GM12878 (cell line): ENCODE results near the gene GRIK5. TPM values are rescaled to one million over a fixed set of nuclear protein-coding genes. Genes with fewer than 3 reads are reported as not detected.

ENCODE experiments used
- ATAC-seq: fragments of 200-7000 bp; cut with Tn5 transposase; 3 replicates; pipeline ENCODE4 v1.9.1; 2020; ENCODE audit warnings: mild to moderate bottlenecking, moderate library complexity
- BruUV-seq: library from RNA; stranded (reverse); fragments of 400-500 nt; replicated peaks from 2 replicates; lab custom pipeline; 2021; lab: Mats Ljungman, UMichigan
- CTCF ChIA-PET: fragments of 300-600 bp; sonication (Branson Sonifier 250); formaldehyde crosslinking; extraction: SDS; loops from one replicate; lab custom pipeline; 2021; ENCODE audit warnings: inconsistent platforms; lab: Yijun Ruan, JAX
- POLR2A ChIA-PET: fragments of 350-600 bp; formaldehyde crosslinking; extraction: SDS; loops from one replicate; lab custom pipeline; 2021; ENCODE audit warnings: inconsistent platforms; lab: Charles Lee
- RAD21 ChIA-PET: fragments of 300-600 bp; sonication (Branson Sonifier 250); formaldehyde crosslinking; loops from one replicate; lab custom pipeline; 2023; ENCODE audit warnings: antibody characterized with exemption; ENCODE audit not compliant: unreplicated experiment; lab: Charles Lee
- SMC1A ChIA-PET: fragments of 300-600 bp; sonication (Branson Sonifier 250); formaldehyde crosslinking; loops from one replicate; lab custom pipeline; 2023; ENCODE audit not compliant: unreplicated experiment, uncharacterized antibody; lab: Charles Lee
- DNase-seq: peaks from one replicate; pipeline ENCODE4 v3.0.0-alpha.2; 2011; ENCODE audit warnings: low read depth, low spot score
- FAIRE-seq: peaks from 3 replicates; lab custom pipeline; 2011; peaks lifted over from hg19 to GRCh38; lab: Jason Lieb, UNC
- H2AFZ ChIP-seq: 2 replicates; pipeline ENCODE4 v1.6.0; 2011; ENCODE audit warnings: low read depth, low read length, control low read depth; ENCODE audit not compliant: control insufficient read depth
- H3K27ac ChIP-seq: 2 replicates; pipeline ENCODE4 v1.5.1; 2011; ENCODE audit warnings: control low read depth; ENCODE audit not compliant: control insufficient read depth, insufficient read depth
- H3K27me3 ChIP-seq, 2 experiments: replicated peaks in 1 of 2; 2 replicates each; pipeline versions ENCODE4 v1.6.0 to v1.6.1; 2011; ENCODE audit warnings: low read length in 1 of 2; ENCODE audit not compliant: control insufficient read depth in 2 of 2, insufficient read depth in 2 of 2
- H3K36me3 ChIP-seq, 2 experiments: 2 replicates each; pipeline ENCODE4 v1.5.1; 2011; ENCODE audit warnings: low read length in 1 of 2; ENCODE audit not compliant: control insufficient read depth in 2 of 2, insufficient read depth in 2 of 2
- H3K4me1 ChIP-seq: 2 replicates; pipeline ENCODE4 v1.6.1; 2011; ENCODE audit warnings: mild to moderate bottlenecking, low read length, moderate library complexity, mixed read lengths; ENCODE audit not compliant: control insufficient read depth, insufficient read depth
- H3K4me2 ChIP-seq: 2 replicates; pipeline ENCODE4 v1.6.0; 2011; ENCODE audit warnings: control low read depth; ENCODE audit not compliant: control insufficient read depth, insufficient read depth
- H3K4me3 ChIP-seq: fragments of 200-600 bp; sonication (generic); 2 replicates; pipeline ENCODE4 v1.5.1; 2016
- H3K79me2 ChIP-seq: 2 replicates; pipeline ENCODE4 v1.6.0; 2011; ENCODE audit warnings: low read length; ENCODE audit not compliant: control insufficient read depth, insufficient read depth
- H3K9ac ChIP-seq: 2 replicates; pipeline ENCODE4 v1.8.0; 2011; ENCODE audit warnings: low read length, control low read depth, mixed read lengths; ENCODE audit not compliant: control insufficient read depth, insufficient read depth
- H3K9me3 ChIP-seq: replicated peaks from 3 replicates; pipeline ENCODE4 v1.5.1; 2011; ENCODE audit warnings: mild to moderate bottlenecking, low read length; ENCODE audit not compliant: control insufficient read depth, insufficient read depth
- H4K20me1 ChIP-seq: 2 replicates; pipeline ENCODE4 v1.6.0; 2011; ENCODE audit not compliant: control insufficient read depth, insufficient read depth
- ATF2 ChIP-seq: IDR thresholded peaks from 2 replicates; pipeline ENCODE4 v1.6.1; 2012; ENCODE audit warnings: low read length, inconsistent platforms
- FOS ChIP-seq: IDR thresholded peaks from 3 replicates; pipeline ENCODE4 v1.6.1; 2011; ENCODE audit warnings: borderline replicate concordance; ENCODE audit not compliant: insufficient read length; ENCODE audit errors: extremely low read depth
- HCFC1 ChIP-seq: fragments of 150-350 bp; IDR thresholded peaks from 2 replicates; pipeline ENCODE4 v1.6.1; 2014; ENCODE audit warnings: low read length
- MEF2A ChIP-seq: IDR thresholded peaks from 2 replicates; pipeline ENCODE4 v1.6.1; 2011; ENCODE audit warnings: low read depth, mild to moderate bottlenecking, low read length, moderate library complexity; ENCODE audit not compliant: insufficient read depth
- NBN ChIP-seq: fragments of 450-650 bp; IDR thresholded peaks from 2 replicates; pipeline ENCODE4 v1.6.1; 2016
- NR2C2 ChIP-seq: IDR thresholded peaks from 2 replicates; pipeline ENCODE4 v1.6.1; 2011; ENCODE audit warnings: borderline replicate concordance, low read depth; ENCODE audit not compliant: control insufficient read depth, insufficient read length
- SIN3A ChIP-seq: IDR thresholded peaks from 2 replicates; pipeline ENCODE4 v1.6.1; 2012; ENCODE audit warnings: low read depth, low read length, improper control_type of control experiment
- SMAD1 ChIP-seq: fragments of 450-650 bp; IDR thresholded peaks from 2 replicates; pipeline ENCODE4 v1.6.1; 2018; ENCODE audit warnings: mild to moderate bottlenecking, low read depth; ENCODE audit not compliant: partially characterized antibody
- TARDBP ChIP-seq: IDR thresholded peaks from 2 replicates; pipeline ENCODE4 v1.6.1; 2016; ENCODE audit warnings: borderline replicate concordance
- WGBS: methylation state at CpG from one replicate; pipeline ENCODE4 v1.1.6; 2016; ENCODE audit warnings: low lambda C conversion rate; ENCODE audit not compliant: insufficient replicate concordance, insufficient coverage; ENCODE audit errors: missing lambda C conversion rate; 5-methylcytosine and 5-hydroxymethylcytosine counted together
- in situ Hi-C: fragments of 300-500 bp; cut with MboI; formaldehyde crosslinking; loops from 9 replicates; pipeline ENCODE4 v1.14.3; 2018; ENCODE audit warnings: mixed read lengths
- intact Hi-C: fragments of 100-400 bp; cut with micrococcal nuclease; formaldehyde crosslinking; loops from one replicate; pipeline ENCODE4 v1.14.2; 2022; ENCODE audit not compliant: unreplicated experiment
- polyA plus RNA-seq, 11 experiments: library from polyadenylated mRNA; depleted of rRNA in 4 of 11; unstranded in 6 of 11; stranded (reverse) in 5 of 11; fragments of >200 nt; fragmentation: Nextera tagmentation in 4 of 11; fragmentation: Illumina TruSeq in 1 of 11; extraction: Ambion mirVana in 4 of 11; extraction: Trizol in 1 of 11; gene quantifications; 1 replicate in 1 of 11; 2 replicates in 10 of 11; pipeline versions ENCODE4 v1.2.1 to v1.2.3, GENCODE V29; 2011 to 2016; ENCODE audit warnings: inconsistent platforms in 2 of 11, missing spikeins in 2 of 11, low read depth in 1 of 11
- total RNA-seq, 4 experiments: library from RNA; depleted of rRNA in 3 of 4; stranded (reverse); fragments of >200 nt in 3 of 4; fragmentation: Illumina TruSeq in 1 of 4; extraction: Trizol in 1 of 4; gene quantifications; 2 replicates each; pipeline versions ENCODE4 v1.2.1 to v1.2.3, GENCODE V29; 2013 to 2021
- TF ChIP-seq, protein P1 (sequence below): IDR thresholded peaks from 2 replicates; pipeline ENCODE4 v1.6.1; 2011; ENCODE audit warnings: borderline replicate concordance, low read depth, mild to moderate bottlenecking, moderate library complexity, mixed read lengths, low read length; ENCODE audit not compliant: insufficient read depth; ENCODE audit errors: extremely low read length
- TF ChIP-seq, protein P2 (sequence below): IDR thresholded peaks from 2 replicates; pipeline ENCODE4 v1.6.1; 2011; ENCODE audit warnings: low read depth, low read length, improper control_type of control experiment, borderline replicate concordance
- TF ChIP-seq, protein P3 (sequence below): IDR thresholded peaks from 2 replicates; pipeline ENCODE4 v1.6.1; 2011; ENCODE audit warnings: borderline replicate concordance, low read depth, mild to moderate bottlenecking, moderate library complexity, low read length; ENCODE audit not compliant: insufficient read depth, poor library complexity, severe bottlenecking

The GRIK5 gene
- total and polyA plus RNA-seq, 10 of the 15 experiments (the other 5 are each of a cell fraction or from before 2014, with no cell fraction given) = 0.03 to 0.23 (median 0.07) TPM; not detected in 3

GRCh38 chr19:41971363-41971762 lies 98.6 kb downstream of the GRIK5 start:
- Histone ChIP-seq H2AFZ (no peak overlapping the region), H3K27ac (no peak overlapping the region), H3K79me2 (no peaks in the 10 kb centered on the region), H4K20me1 (no peaks in the 10 kb centered on the region), H3K4me1 (no peaks in the 10 kb centered on the region), H3K27me3 (no peaks in the 10 kb centered on the region; a peak in 3 of 4 replicates), H3K9ac (no peak overlapping the region), H3K4me3 (no peak overlapping the region), H3K36me3 (no peaks in the 10 kb centered on the region), H3K9me3 (no peaks in the 10 kb centered on the region), H3K4me2 (no peak overlapping the region)
- RAD21 ChIA-PET = no interaction called here
- CTCF ChIA-PET = no interaction called here
- in situ Hi-C loops (no loop called here), intact Hi-C loops (no loop called here)
- no peak for FAIRE-seq
- WGBS = 44% methylated on average over 11 of the region's 11 CpGs
- BruUV-seq = no TSS peak
- SMC1A ChIA-PET = no interaction called here
- DNase-seq = no peak
- TF ChIP-seq, protein P1, sequence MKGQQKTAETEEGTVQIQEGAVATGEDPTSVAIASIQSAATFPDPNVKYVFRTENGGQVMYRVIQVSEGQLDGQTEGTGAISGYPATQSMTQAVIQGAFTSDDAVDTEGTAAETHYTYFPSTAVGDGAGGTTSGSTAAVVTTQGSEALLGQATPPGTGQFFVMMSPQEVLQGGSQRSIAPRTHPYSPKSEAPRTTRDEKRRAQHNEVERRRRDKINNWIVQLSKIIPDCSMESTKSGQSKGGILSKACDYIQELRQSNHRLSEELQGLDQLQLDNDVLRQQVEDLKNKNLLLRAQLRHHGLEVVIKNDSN = no peak
- TF ChIP-seq NBN = no peak
- POLR2A ChIA-PET = no interaction called here
- ATAC-seq = no peak

- Histone ChIP-seq H3K4me1 (no peaks in the 10 kb centered on the region), H3K9ac (no peak overlapping the region), H3K27ac (no peak overlapping the region), H3K4me2 (no peak overlapping the region), H4K20me1 (no peaks in the 10 kb centered on the region), H2AFZ (no peak overlapping the region), H3K36me3 (no peaks in the 10 kb centered on the region), H3K9me3 (no peaks in the 10 kb centered on the region), H3K27me3 (no peaks in the 10 kb centered on the region; a peak in 3 of 4 replicates), H3K79me2 (no peaks in the 10 kb centered on the region), H3K4me3 (no peak overlapping the region)
- CTCF ChIA-PET = no interaction called here
- POLR2A ChIA-PET = no interaction called here
- FAIRE-seq (no peak), DNase-seq (no peak), ATAC-seq (no peak)
- RAD21 ChIA-PET = no interaction called here
- in situ Hi-C loops = no loop called here
- intact Hi-C loops = no loop called here
- 69% methylated on average over 18 of the region's 19 CpGs for WGBS
- SMC1A ChIA-PET = no interaction called here
- no TSS peak for BruUV-seq
- TF ChIP-seq TARDBP = no peak
- TF ChIP-seq FOS = no peak
- no peak for TF ChIP-seq NR2C2
- TF ChIP-seq SIN3A = no peak
- TF ChIP-seq, protein P2, sequence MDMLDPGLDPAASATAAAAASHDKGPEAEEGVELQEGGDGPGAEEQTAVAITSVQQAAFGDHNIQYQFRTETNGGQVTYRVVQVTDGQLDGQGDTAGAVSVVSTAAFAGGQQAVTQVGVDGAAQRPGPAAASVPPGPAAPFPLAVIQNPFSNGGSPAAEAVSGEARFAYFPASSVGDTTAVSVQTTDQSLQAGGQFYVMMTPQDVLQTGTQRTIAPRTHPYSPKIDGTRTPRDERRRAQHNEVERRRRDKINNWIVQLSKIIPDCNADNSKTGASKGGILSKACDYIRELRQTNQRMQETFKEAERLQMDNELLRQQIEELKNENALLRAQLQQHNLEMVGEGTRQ = no peak
- no peak for TF ChIP-seq MEF2A
- TF ChIP-seq, protein P3, sequence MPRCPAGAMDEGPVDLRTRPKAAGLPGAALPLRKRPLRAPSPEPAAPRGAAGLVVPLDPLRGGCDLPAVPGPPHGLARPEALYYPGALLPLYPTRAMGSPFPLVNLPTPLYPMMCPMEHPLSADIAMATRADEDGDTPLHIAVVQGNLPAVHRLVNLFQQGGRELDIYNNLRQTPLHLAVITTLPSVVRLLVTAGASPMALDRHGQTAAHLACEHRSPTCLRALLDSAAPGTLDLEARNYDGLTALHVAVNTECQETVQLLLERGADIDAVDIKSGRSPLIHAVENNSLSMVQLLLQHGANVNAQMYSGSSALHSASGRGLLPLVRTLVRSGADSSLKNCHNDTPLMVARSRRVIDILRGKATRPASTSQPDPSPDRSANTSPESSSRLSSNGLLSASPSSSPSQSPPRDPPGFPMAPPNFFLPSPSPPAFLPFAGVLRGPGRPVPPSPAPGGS = no peak
- TF ChIP-seq SMAD1 = no peak
- no peak for TF ChIP-seq ATF2
- TF ChIP-seq HCFC1 = no peak
Observed at GRCh38 chr19:41969772-41970458, 100.1 kb downstream of the GRIK5 start.
